CD14-positive monocyte (primary cell): ENCODE results near the gene CCDC40. TPM values are rescaled to one million over a fixed set of nuclear protein-coding genes. Genes with fewer than 3 reads are reported as not detected.
A peak's percentile ranks its signal among the peaks of the same experiment; 100 is the strongest.

Source experiments
- DNase-seq, 3 donors: peaks; one replicate each; pipeline ENCODE4 v3.0.0-alpha.2; 2011 to 2022
- H2AFZ ChIP-seq: 2 replicates; pipeline ENCODE4 v1.6.0; 2012; ENCODE audit warnings: mild to moderate bottlenecking, low read depth, low read length, inconsistent platforms; ENCODE audit not compliant: insufficient read depth, poor library complexity, severe bottlenecking
- H3K27ac ChIP-seq, 2 donors: 1 replicate in 1 of 2; 2 replicates in 1 of 2; pipeline ENCODE4 v1.5.1; 2012 to 2013; ENCODE audit warnings: low read length in 2 of 2, control low read depth in 1 of 2, inconsistent platforms in 1 of 2, low read depth in 1 of 2, mild to moderate bottlenecking in 1 of 2
- H3K27me3 ChIP-seq, 2 donors: one replicate each; pipeline versions ENCODE4 v1.6.0 to v1.6.1; 2011 to 2013; ENCODE audit warnings: low read length in 2 of 2; ENCODE audit not compliant: control insufficient read depth in 2 of 2, insufficient read depth in 2 of 2
- H3K36me3 ChIP-seq, 2 donors: replicated peaks in 1 of 2; 1 replicate in 1 of 2; 2 replicates in 1 of 2; pipeline versions ENCODE4 v1.5.1 to v1.6.1; 2012 to 2013; ENCODE audit warnings: low read length in 2 of 2, control low read depth in 1 of 2, inconsistent platforms in 1 of 2, mild to moderate bottlenecking in 1 of 2; ENCODE audit not compliant: insufficient read depth in 2 of 2, control insufficient read depth in 1 of 2
- H3K4me1 ChIP-seq, 2 donors: 1 replicate in 1 of 2; 2 replicates in 1 of 2; pipeline versions ENCODE4 v1.5.1 to v1.6.1; 2012 to 2013; ENCODE audit warnings: low read length in 2 of 2, control low read depth in 1 of 2, inconsistent platforms in 1 of 2, mild to moderate bottlenecking in 1 of 2, moderate library complexity in 1 of 2; ENCODE audit not compliant: insufficient read depth in 2 of 2, control insufficient read depth in 1 of 2
- H3K4me2 ChIP-seq: replicated peaks from 2 replicates; pipeline ENCODE3; 2012; ENCODE audit warnings: low read length, moderate library complexity, mild to moderate bottlenecking; ENCODE audit not compliant: poor library complexity, severe bottlenecking; ENCODE audit errors: extremely low read depth
- H3K4me3 ChIP-seq, 3 experiments: fragments of 200-600 bp in 1 of 3; sonication (generic) in 1 of 3; replicated peaks in 1 of 3; 1 replicate in 2 of 3; 2 replicates in 1 of 3; pipeline ENCODE4 v1.5.1; 2011 to 2013; ENCODE audit warnings: low read length in 3 of 3, mild to moderate bottlenecking in 3 of 3, control low read depth in 2 of 3, low read depth in 2 of 3, inconsistent platforms in 1 of 3, moderate library complexity in 1 of 3
- H3K79me2 ChIP-seq: 2 replicates; pipeline ENCODE4 v1.6.0; 2012; ENCODE audit warnings: mild to moderate bottlenecking, control low read depth, inconsistent platforms, low read length, moderate library complexity; ENCODE audit not compliant: insufficient read depth
- H3K9ac ChIP-seq: 2 replicates; pipeline ENCODE4 v1.6.0; 2017; ENCODE audit warnings: low read length, mild to moderate bottlenecking; ENCODE audit not compliant: insufficient read depth, poor library complexity, severe bottlenecking
- H3K9me3 ChIP-seq, 2 donors: replicated peaks in 1 of 2; 1 replicate in 1 of 2; 2 replicates in 1 of 2; pipeline versions ENCODE4 v1.5.1 to v1.6.1; 2012 to 2013; ENCODE audit warnings: low read length in 2 of 2, control low read depth in 1 of 2; ENCODE audit not compliant: control insufficient read depth in 1 of 2, insufficient read depth in 1 of 2
- H4K20me1 ChIP-seq: 2 replicates; pipeline ENCODE4 v1.6.0; 2012; ENCODE audit warnings: mild to moderate bottlenecking, low read length, control low read depth, moderate library complexity; ENCODE audit not compliant: insufficient read depth
- H3K27ac Mint-ChIP-seq, 7 donors: one replicate each; pipeline ENCODE4 v1.8.0; 2020; ENCODE audit warnings: mild to moderate bottlenecking in 7 of 7, mixed read lengths in 7 of 7, moderate library complexity in 6 of 7, inconsistent platforms in 2 of 7
- H3K27me3 Mint-ChIP-seq, 3 donors: one replicate each; pipeline ENCODE4 v1.8.0; 2021 to 2022; ENCODE audit warnings: low read depth in 3 of 3, mild to moderate bottlenecking in 3 of 3, mixed read lengths in 3 of 3, moderate library complexity in 3 of 3, inconsistent platforms in 1 of 3
- H3K36me3 Mint-ChIP-seq, 2 donors: one replicate each; pipeline ENCODE4 v1.8.0; 2020; ENCODE audit warnings: mixed read lengths in 2 of 2, inconsistent platforms in 1 of 2, mild to moderate bottlenecking in 1 of 2
- H3K4me1 Mint-ChIP-seq: one replicate; pipeline ENCODE4 v1.8.0; 2020; ENCODE audit warnings: mild to moderate bottlenecking, mixed read lengths
- H3K4me3 Mint-ChIP-seq, 2 donors: one replicate each; pipeline ENCODE4 v1.8.0; 2020; ENCODE audit warnings: mild to moderate bottlenecking in 2 of 2, mixed read lengths in 2 of 2, moderate library complexity in 1 of 2
- H3K9me3 Mint-ChIP-seq, 7 donors: one replicate each; pipeline ENCODE4 v1.8.0; 2020 to 2022; ENCODE audit warnings: mixed read lengths in 7 of 7, mild to moderate bottlenecking in 6 of 7, moderate library complexity in 6 of 7, inconsistent platforms in 2 of 7
- CTCF ChIP-seq: fragments of 200-600 bp; IDR thresholded peaks from one replicate; pipeline ENCODE4 v1.8.0; 2022; ENCODE audit warnings: antibody characterized with exemption, mild to moderate bottlenecking
- WGBS: methylation state at CpG from one replicate; pipeline ENCODE4 v1.1.5; 2013; ENCODE audit warnings: missing lambda C conversion rate; ENCODE audit not compliant: insufficient coverage; 5-methylcytosine and 5-hydroxymethylcytosine counted together
- intact Hi-C, 2 donors: fragments of 100-400 bp; cut with micrococcal nuclease; formaldehyde crosslinking; loops; one replicate each; pipeline versions ENCODE4 v1.15.0 to v1.15.1; 2023
- polyA plus RNA-seq, 3 donors: library from polyadenylated mRNA; depleted of rRNA in 1 of 3; unstranded in 2 of 3; stranded (reverse) in 1 of 3; fragments of 300-500 nt in 2 of 3; fragments of >200 nt in 1 of 3; fragmentation: Illumina TruSeq in 2 of 3; gene quantifications; 1 replicate in 2 of 3; 2 replicates in 1 of 3; pipeline ENCODE4 v1.2.3, GENCODE V29; 2012 to 2021

CCDC40 gene
- polyA plus RNA-seq, 3 donors: 0.21 to 0.27 TPM; not detected in 1

GRCh38 chr17:80146121-80147034 lies 109.9 kb downstream of the CCDC40 start:
- Histone ChIP-seq H3K9ac (peak overlapping the region; percentile 90), H3K4me2 (peak overlapping the region; percentile 99), H3K4me3 (peak overlapping the region; percentile 70 to 93 (median 88)), H3K27me3 (no peaks in the 10 kb centered on the region), H3K4me1 (peaks cover 28 to 35% of the 10 kb centered on the region in 2 donors), H3K9me3 (no peaks in the 10 kb centered on the region), H3K27ac (peak overlapping the region; percentile 70 to 89), H2AFZ (peak overlapping the region; percentile 18), H3K79me2 (peaks cover 66% of the 10 kb centered on the region), H3K36me3 (peaks cover 29 to 34% of the 10 kb centered on the region in 2 donors), H4K20me1 (peaks cover 53% of the 10 kb centered on the region)
- H3K9me3 Mint-ChIP-seq: peaks cover 0 to 10% (median 3%) of the 10 kb centered on the region in 7 donors
- WGBS: under 1% methylated on average over 62 of the region's 69 CpGs
- peak overlapping the region; percentile 81 to 95 for H3K4me3 Mint-ChIP-seq
- H3K27ac Mint-ChIP-seq: peak overlapping the region; percentile 87 to 97 (median 93)
- intact Hi-C loops: loop anchor here (2.0 to 10.0 kb wide), 3 partner anchors 46 to 116 kb away; partner anchors contain the start of genes GAA (in 2 of the 2), RNF213 (in 2 of the 2), CCDC40 (in 1 of the 2) and TBC1D16 (in 1 of the 2)
- peaks cover 33% of the 10 kb centered on the region for H3K4me1 Mint-ChIP-seq
- H3K36me3 Mint-ChIP-seq: peaks cover 24 to 31% of the 10 kb centered on the region in 2 donors
- TF ChIP-seq CTCF: no peak
- H3K27me3 Mint-ChIP-seq: peaks cover 0 to 2% (median 0%) of the 10 kb centered on the region in 3 donors
- DNase-seq: peak in 2 of 3 donors; percentile 15 to 27
